Measurements from ENCODE around the gene INSR.

Gene INSR

GRCh38 chr19:7063764-7064418 lies 230.3 kb downstream of the INSR start:
- DNase-seq (ENCODE audit: insufficient read length, low spot score) (no peak), FAIRE-seq (no peak)

- no peak for FAIRE-seq
- no peak for DNase-seq (ENCODE audit: insufficient read length, low spot score)
These were observed 230.9 kb downstream of the INSR start for GRCh38 chr19:7063339-7063738.
